H1 (cell line): Measurements from ENCODE around the gene MLYCD.

Source experiments
- BACH1 ChIP-seq: IDR thresholded peaks from 2 replicates; pipeline ENCODE4 v1.6.1; 2012; ENCODE audit warnings: low read length, improper control_type of control experiment
- EP300 ChIP-seq, 2 experiments: IDR thresholded peaks; 1 replicate in 1 of 2; 2 replicates in 1 of 2; pipeline ENCODE4 v1.6.1; 2011 to 2012; ENCODE audit warnings: low read depth in 2 of 2, low read length in 2 of 2, mild to moderate bottlenecking in 2 of 2, borderline replicate concordance in 1 of 2, inconsistent platforms in 1 of 2, moderate library complexity in 1 of 2
- FOSL1 ChIP-seq: IDR thresholded peaks from 2 replicates; pipeline ENCODE4 v1.6.1; 2011; ENCODE audit warnings: mild to moderate bottlenecking, low read depth, low read length, moderate library complexity; ENCODE audit not compliant: insufficient read depth
- NRF1 ChIP-seq: IDR thresholded peaks from 2 replicates; pipeline ENCODE4 v1.6.1; 2011; ENCODE audit warnings: mild to moderate bottlenecking, low read depth, low read length, improper control_type of control experiment
- PHF8 ChIP-seq: fragments of 200-600 bp; sonication (generic); conservative IDR thresholded peaks from 2 replicates; pipeline ENCODE4 v1.7.1; 2012; ENCODE audit warnings: low read depth, mild to moderate bottlenecking, inconsistent platforms, low read length, moderate library complexity
- POLR2A ChIP-seq, 2 experiments: IDR thresholded peaks; 1 replicate in 1 of 2; 2 replicates in 1 of 2; pipeline ENCODE4 v1.6.1; 2011; ENCODE audit warnings: low read depth in 2 of 2, low read length in 2 of 2, mild to moderate bottlenecking in 2 of 2; ENCODE audit errors: control extremely low read depth in 1 of 2
- RAD21 ChIP-seq, 2 experiments: IDR thresholded peaks in 1 of 2; conservative IDR thresholded peaks in 1 of 2; 2 replicates each; pipeline ENCODE4 v1.6.1; 2011; ENCODE audit warnings: low read depth in 2 of 2, low read length in 2 of 2, improper control_type of control experiment in 1 of 2, inconsistent platforms in 1 of 2, mild to moderate bottlenecking in 1 of 2, moderate library complexity in 1 of 2
- RFX5 ChIP-seq: IDR thresholded peaks from 2 replicates; pipeline ENCODE4 v1.6.1; 2011; ENCODE audit warnings: low read depth, low read length, improper control_type of control experiment, borderline replicate concordance
- SRF ChIP-seq: IDR thresholded peaks from 2 replicates; pipeline ENCODE4 v1.6.1; 2011; ENCODE audit warnings: mild to moderate bottlenecking, low read depth, low read length, moderate library complexity
- TCF12 ChIP-seq: IDR thresholded peaks from 2 replicates; pipeline ENCODE4 v1.6.1; 2011; ENCODE audit warnings: low read depth, mild to moderate bottlenecking, low read length
- TF ChIP-seq, protein P1 (sequence below), 3 experiments: IDR thresholded peaks; 1 replicate in 2 of 3; 2 replicates in 1 of 3; pipeline versions ENCODE4 v1.5.1 to v1.6.1; 2011; ENCODE audit warnings: low read length in 3 of 3, mild to moderate bottlenecking in 3 of 3, inconsistent platforms in 2 of 3, low read depth in 1 of 3, moderate library complexity in 1 of 3; ENCODE audit not compliant: insufficient read depth in 1 of 3; ENCODE audit errors: control extremely low read depth in 1 of 3

DNA sequence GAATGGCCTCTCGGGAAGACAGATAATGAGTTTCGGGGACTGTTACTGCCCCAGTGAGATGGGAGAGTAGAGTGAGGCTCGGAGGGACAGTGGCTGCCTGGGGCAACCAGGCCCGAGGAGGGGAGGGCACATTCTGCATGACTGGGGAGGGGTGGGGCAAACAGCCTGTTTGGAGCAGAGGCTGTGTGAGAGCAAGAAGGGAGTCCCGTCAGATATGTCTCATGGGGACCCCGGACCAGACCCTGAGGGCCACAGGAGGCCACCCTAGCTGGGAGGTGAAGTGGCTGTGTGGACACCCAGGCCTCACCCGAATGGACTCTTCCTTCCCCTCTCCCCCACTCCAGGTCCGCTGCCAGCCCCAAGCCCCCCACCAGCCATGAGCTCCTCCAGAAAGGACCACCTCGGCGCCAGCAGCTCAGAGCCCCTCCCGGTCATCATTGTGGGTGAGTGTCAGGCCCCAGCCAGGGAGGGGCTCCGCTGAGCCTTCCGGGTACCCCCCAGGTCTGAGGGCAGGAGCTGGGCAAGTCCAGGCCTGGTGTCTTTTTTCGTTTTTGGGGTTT lies 58.5 kb downstream of the MLYCD start:
- TF ChIP-seq TCF12 (no peak), NRF1 (no peak), POLR2A (IDR thresholded peaks at IDR 0.05; ENCODE audit: control extremely low read depth in 1 of 2, low read depth in 2 of 2, low read length in 2 of 2) (no peak), RAD21 (IDR thresholded peaks at IDR 0.05 in 1 of 2, conservative IDR thresholded peaks at IDR 0.05 in 1 of 2; ENCODE audit: low read depth in 2 of 2, low read length in 2 of 2) (no peak), FOSL1 (no peak), PHF8 (no peak), SRF (no peak), RFX5 (no peak), BACH1 (no peak), EP300 (IDR thresholded peaks at IDR 0.05; ENCODE audit: borderline replicate concordance in 1 of 2, low read depth in 2 of 2, low read length in 2 of 2) (no peak)
- TF ChIP-seq, protein P1, sequence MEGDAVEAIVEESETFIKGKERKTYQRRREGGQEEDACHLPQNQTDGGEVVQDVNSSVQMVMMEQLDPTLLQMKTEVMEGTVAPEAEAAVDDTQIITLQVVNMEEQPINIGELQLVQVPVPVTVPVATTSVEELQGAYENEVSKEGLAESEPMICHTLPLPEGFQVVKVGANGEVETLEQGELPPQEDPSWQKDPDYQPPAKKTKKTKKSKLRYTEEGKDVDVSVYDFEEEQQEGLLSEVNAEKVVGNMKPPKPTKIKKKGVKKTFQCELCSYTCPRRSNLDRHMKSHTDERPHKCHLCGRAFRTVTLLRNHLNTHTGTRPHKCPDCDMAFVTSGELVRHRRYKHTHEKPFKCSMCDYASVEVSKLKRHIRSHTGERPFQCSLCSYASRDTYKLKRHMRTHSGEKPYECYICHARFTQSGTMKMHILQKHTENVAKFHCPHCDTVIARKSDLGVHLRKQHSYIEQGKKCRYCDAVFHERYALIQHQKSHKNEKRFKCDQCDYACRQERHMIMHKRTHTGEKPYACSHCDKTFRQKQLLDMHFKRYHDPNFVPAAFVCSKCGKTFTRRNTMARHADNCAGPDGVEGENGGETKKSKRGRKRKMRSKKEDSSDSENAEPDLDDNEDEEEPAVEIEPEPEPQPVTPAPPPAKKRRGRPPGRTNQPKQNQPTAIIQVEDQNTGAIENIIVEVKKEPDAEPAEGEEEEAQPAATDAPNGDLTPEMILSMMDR (IDR thresholded peaks at IDR 0.05; ENCODE audit: control extremely low read depth in 1 of 3, insufficient read depth in 1 of 3, low read depth in 1 of 3, low read length in 3 of 3) = no peak
